ENCODE results near the gene ATP6V0D1.
"Not testable (repeated sequence)": the region's sequence is repeated elsewhere in the genome, so short reads cannot be mapped to it uniquely, and the experiment has no call there.

ATP6V0D1 gene

GRCh38 chr16:67415421-67415820 is 65.5 kb downstream of the ATP6V0D1 start:
- peak overlapping the region; percentile 61 for H3K4me3 Mint-ChIP-seq
- peaks cover 26% of the 10 kb centered on the region for H3K27me3 Mint-ChIP-seq (ENCODE audit: low read depth)
- H3K36me3 Mint-ChIP-seq (ENCODE audit: low read depth); H3K27ac Mint-ChIP-seq; H3K9me3 Mint-ChIP-seq; H3K4me1 Mint-ChIP-seq (ENCODE audit: low read depth); DNase-seq (ENCODE audit: low spot score): not testable (repeated sequence)

DNA sequence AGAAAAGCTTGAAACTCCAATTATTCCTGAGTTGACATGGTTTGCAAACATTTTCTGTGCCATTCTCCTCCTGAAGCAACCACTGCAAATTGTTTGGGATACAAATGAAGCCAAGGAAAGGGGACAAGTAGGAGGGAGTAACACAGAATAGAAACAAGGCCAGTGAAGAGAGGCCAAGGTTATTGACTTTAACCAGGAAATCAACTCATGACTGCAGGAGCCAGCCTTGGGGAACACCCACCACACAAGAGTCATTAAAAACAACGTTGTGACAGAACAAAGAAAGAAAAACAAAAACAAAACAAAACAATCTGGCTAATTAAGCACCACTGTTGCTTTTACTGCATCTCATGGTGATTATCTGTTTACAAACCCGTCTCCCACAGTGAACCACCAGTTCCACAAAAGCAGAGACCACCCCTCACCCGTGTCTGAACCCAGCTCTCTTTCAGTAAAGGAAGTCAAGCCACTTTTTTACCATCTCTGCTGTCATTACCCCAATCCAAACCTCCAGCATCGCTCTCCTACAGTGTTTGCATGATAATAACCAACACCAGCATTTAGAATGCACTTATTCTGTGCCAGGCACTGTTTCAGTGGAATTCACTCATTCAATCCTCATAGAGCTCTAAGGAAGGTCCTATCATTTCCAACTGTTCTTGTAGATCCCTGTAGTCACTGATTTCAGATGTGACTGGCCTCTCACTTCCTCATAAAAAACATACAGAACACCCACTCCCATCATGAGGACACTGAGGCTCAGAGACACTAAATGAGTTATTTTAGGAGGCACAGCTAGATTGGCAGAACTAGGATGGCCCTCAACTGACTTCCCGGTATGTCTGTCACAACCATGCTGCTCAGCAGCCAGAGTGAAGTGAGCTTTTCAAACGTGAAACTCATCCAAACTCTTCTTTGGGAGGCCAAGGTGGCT is 66.7 kb downstream of the ATP6V0D1 start:
- Mint-ChIP-seq H3K36me3 (ENCODE audit: low read depth) (no peaks in the 10 kb centered on the region), H3K27me3 (ENCODE audit: low read depth) (peaks cover 25% of the 10 kb centered on the region), H3K4me1 (ENCODE audit: low read depth) (peaks cover 7% of the 10 kb centered on the region), H3K27ac (no peak overlapping the region), H3K9me3 (no peaks in the 10 kb centered on the region), H3K4me3 (no peak overlapping the region)
- no peak for DNase-seq (ENCODE audit: low spot score)

DNA sequence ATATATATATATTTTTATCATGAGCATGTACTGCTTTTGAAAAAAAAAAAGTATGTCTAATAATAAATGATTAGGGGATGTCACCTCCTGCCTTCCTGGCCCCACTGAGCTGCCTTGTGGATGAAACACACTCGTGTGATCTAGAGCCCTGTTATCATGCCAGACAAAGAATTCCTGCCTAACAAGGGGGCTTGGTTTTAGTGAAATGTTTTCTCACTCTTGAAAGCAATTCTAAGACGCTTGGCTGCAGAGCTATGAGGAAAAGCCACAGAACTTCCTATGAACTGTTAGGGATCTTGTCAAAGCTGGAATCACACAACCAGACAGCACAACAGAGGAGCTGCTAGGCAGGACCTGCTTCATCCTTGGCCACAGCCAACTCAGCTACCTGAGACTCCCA is 68.7 kb downstream of the ATP6V0D1 start:
- no peaks in the 10 kb centered on the region for H3K9me3 Mint-ChIP-seq
- DNase-seq (ENCODE audit: low spot score): no peak
- no peak overlapping the region for H3K4me3 Mint-ChIP-seq
- H3K36me3 Mint-ChIP-seq (ENCODE audit: low read depth): no peaks in the 10 kb centered on the region
- H3K27me3 Mint-ChIP-seq (ENCODE audit: low read depth): peaks cover 16% of the 10 kb centered on the region
- peaks cover 7% of the 10 kb centered on the region for H3K4me1 Mint-ChIP-seq (ENCODE audit: low read depth)
- no peak overlapping the region for H3K27ac Mint-ChIP-seq

DNA sequence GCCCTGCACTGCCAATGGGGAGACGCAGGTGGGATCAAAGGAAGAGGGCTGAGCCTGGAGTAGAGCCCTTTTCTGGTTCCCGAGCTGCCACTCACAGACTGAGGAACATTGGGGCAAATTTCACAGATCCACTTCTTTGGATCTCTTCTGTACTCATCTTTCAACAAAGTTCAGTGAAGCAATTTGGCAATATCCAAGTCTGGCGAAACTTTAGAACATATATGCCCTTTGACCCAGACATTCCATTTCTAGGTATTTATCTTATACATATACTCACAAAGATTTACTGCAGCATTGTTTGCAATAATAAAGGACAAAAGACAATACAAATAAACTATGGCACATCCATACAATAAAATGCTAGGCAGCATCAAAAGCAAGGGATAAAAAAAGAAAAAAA is 69.6 kb downstream of the ATP6V0D1 start:
- Mint-ChIP-seq H3K9me3 (no peaks in the 10 kb centered on the region), H3K4me1 (ENCODE audit: low read depth) (peaks cover 4% of the 10 kb centered on the region), H3K27ac (no peak overlapping the region), H3K4me3 (no peak overlapping the region), H3K36me3 (ENCODE audit: low read depth) (no peaks in the 10 kb centered on the region), H3K27me3 (ENCODE audit: low read depth) (peaks cover 9% of the 10 kb centered on the region)
- DNase-seq (ENCODE audit: low spot score): no peak

- H3K4me1 Mint-ChIP-seq (ENCODE audit: low read depth): no peaks in the 10 kb centered on the region
- no peak overlapping the region for H3K27ac Mint-ChIP-seq
- H3K4me3 Mint-ChIP-seq: no peak overlapping the region
- no peak for DNase-seq (ENCODE audit: low spot score)
- H3K36me3 Mint-ChIP-seq (ENCODE audit: low read depth): no peaks in the 10 kb centered on the region
- peaks cover 8% of the 10 kb centered on the region for H3K27me3 Mint-ChIP-seq (ENCODE audit: low read depth)
- H3K9me3 Mint-ChIP-seq: no peaks in the 10 kb centered on the region
Observed at GRCh38 chr16:67409631-67410030, 71.3 kb downstream of the ATP6V0D1 start.

DNA sequence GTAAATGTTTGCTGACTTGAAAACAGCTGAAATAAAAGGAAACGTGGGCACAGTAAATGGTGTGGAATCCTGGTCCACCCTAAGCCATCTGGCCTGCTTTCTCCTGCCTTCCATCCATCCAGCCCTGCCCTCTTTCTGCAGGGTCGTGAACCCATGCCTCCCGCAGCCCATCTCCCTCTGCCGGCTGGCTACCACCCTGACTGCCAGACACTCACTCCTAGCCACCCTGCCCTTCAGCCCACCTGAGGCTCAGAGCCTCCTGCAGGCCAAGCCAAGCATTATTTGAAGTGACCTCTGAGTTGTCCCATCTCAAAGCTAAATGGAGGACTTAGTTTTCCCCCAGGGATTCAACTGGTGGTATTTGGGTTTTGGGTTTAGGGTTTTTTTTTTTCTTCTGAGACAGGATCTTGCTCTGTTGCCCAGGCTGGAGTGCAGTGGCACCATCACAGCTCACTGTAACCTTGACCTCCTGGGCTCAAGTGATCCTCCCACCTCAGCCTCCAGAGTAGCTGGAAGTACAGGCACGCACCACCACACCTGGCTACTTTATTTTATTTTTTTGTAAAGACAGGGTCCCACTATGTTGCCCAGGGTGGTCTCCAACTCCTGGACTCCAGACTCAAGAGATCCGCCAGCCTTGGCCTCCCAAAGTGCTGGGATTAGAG is 73.0 kb downstream of the ATP6V0D1 start:
- H3K4me3 Mint-ChIP-seq: no peak overlapping the region
- H3K9me3 Mint-ChIP-seq: no peaks in the 10 kb centered on the region
- no peaks in the 10 kb centered on the region for H3K36me3 Mint-ChIP-seq (ENCODE audit: low read depth)
- DNase-seq (ENCODE audit: low spot score): no peak
- H3K4me1 Mint-ChIP-seq (ENCODE audit: low read depth): peaks cover 2% of the 10 kb centered on the region
- H3K27ac Mint-ChIP-seq: no peak overlapping the region
- peaks cover 5% of the 10 kb centered on the region for H3K27me3 Mint-ChIP-seq (ENCODE audit: low read depth)

GRCh38 chr16:67407176-67407787 is 73.7 kb downstream of the ATP6V0D1 start:
- H3K4me1 Mint-ChIP-seq (ENCODE audit: low read depth): peaks cover 2% of the 10 kb centered on the region
- no peaks in the 10 kb centered on the region for H3K9me3 Mint-ChIP-seq
- H3K27ac Mint-ChIP-seq: no peak overlapping the region
- H3K27me3 Mint-ChIP-seq (ENCODE audit: low read depth): peaks cover 6% of the 10 kb centered on the region
- no peaks in the 10 kb centered on the region for H3K36me3 Mint-ChIP-seq (ENCODE audit: low read depth)
- no peak for DNase-seq (ENCODE audit: low spot score)
- no peak overlapping the region for H3K4me3 Mint-ChIP-seq

DNA sequence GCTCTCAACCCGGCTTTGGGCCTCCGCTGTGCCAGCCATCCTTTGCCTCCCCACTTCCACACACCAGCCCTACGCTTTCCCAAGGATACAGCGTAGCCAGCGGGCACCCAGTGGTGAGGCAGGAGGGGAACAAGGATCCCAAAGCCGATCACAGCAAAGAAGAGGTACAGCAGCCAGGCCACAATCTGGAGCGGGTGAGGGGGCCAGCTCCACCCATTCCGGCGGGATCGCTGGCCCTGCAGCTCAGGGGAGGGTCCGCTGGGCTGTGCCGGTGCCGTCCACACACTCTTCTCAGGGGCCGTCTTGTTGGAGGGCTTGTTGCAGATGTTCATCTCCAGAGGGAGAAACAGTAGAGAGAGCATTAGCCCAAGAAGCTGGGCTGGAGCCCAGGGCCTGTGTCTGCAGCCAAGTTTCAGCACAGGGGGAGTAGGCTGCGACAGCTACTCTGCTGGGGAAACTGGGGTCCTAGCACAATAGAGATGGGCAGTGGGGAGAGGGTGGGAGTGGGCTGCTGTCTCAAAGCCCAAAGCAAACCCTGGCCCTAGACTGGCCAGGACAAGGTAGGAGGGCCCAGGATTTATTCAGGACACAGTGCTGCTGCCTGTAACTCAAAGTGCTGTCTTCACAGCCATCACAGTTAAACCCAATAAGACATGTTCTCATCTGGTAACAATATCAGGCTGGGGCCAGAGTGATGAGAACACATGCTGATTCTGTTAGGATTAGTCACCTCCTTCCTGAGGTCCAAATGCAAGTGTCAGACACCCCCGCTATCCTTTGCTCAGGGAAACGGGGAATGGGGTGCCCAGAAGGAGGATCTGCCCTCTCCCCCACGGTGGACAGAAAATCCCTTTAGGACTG is 74.6 kb downstream of the ATP6V0D1 start:
- Mint-ChIP-seq H3K27me3 (ENCODE audit: low read depth) (peaks cover 12% of the 10 kb centered on the region), H3K36me3 (ENCODE audit: low read depth) (no peaks in the 10 kb centered on the region), H3K4me1 (ENCODE audit: low read depth) (peaks cover 2% of the 10 kb centered on the region), H3K9me3 (no peaks in the 10 kb centered on the region), H3K4me3 (no peak overlapping the region), H3K27ac (no peak overlapping the region)
- no peak for DNase-seq (ENCODE audit: low spot score)

- no peaks in the 10 kb centered on the region for H3K9me3 Mint-ChIP-seq
- peaks cover 12% of the 10 kb centered on the region for H3K27me3 Mint-ChIP-seq (ENCODE audit: low read depth)
- H3K27ac Mint-ChIP-seq: no peak overlapping the region
- no peaks in the 10 kb centered on the region for H3K36me3 Mint-ChIP-seq (ENCODE audit: low read depth)
- no peak for DNase-seq (ENCODE audit: low spot score)
- no peak overlapping the region for H3K4me3 Mint-ChIP-seq
- H3K4me1 Mint-ChIP-seq (ENCODE audit: low read depth): peaks cover 2% of the 10 kb centered on the region
Observed at GRCh38 chr16:67405336-67405735, 75.6 kb downstream of the ATP6V0D1 start.

DNA sequence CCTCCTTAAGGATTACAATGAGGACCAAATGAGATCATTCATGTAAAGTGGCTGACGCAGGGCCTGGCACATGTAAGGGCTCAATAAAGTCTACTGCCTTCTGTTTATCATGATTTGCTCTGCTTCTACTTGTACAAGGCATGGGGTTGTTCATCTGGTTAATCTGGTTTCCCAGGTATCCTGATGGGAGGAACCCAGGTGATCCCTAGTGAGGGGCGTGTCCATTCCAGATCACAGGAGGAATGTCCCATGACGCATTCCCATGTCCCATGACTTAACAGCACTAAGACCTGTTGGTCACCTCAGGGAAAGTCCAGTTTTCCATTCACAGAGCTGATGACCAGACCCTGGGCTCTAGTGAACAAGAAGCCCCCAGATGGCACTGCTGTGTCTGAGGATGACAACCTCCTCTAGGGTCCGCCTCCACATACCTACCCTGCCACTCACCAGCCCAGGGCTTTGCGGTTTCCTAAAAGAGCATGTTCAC is 76.2 kb downstream of the ATP6V0D1 start:
- H3K27me3 Mint-ChIP-seq (ENCODE audit: low read depth): peaks cover 12% of the 10 kb centered on the region
- no peak overlapping the region for H3K27ac Mint-ChIP-seq
- H3K9me3 Mint-ChIP-seq: no peaks in the 10 kb centered on the region
- H3K36me3 Mint-ChIP-seq (ENCODE audit: low read depth): no peaks in the 10 kb centered on the region
- H3K4me1 Mint-ChIP-seq (ENCODE audit: low read depth): peaks cover 2% of the 10 kb centered on the region
- no peak overlapping the region for H3K4me3 Mint-ChIP-seq
- DNase-seq (ENCODE audit: low spot score): no peak

- peaks cover 9% of the 10 kb centered on the region for H3K27me3 Mint-ChIP-seq (ENCODE audit: low read depth)
- H3K4me1 Mint-ChIP-seq (ENCODE audit: low read depth): peaks cover 2% of the 10 kb centered on the region
- no peak for DNase-seq (ENCODE audit: low spot score)
- H3K4me3 Mint-ChIP-seq: no peak overlapping the region
- peak overlapping the region; percentile 26 for H3K27ac Mint-ChIP-seq
- no peaks in the 10 kb centered on the region for H3K36me3 Mint-ChIP-seq (ENCODE audit: low read depth)
- H3K9me3 Mint-ChIP-seq: no peaks in the 10 kb centered on the region
Observed at GRCh38 chr16:67403976-67404555, 76.9 kb downstream of the ATP6V0D1 start.

GRCh38 chr16:67400901-67401300 is 80.1 kb downstream of the ATP6V0D1 start:
- no peak for DNase-seq (ENCODE audit: low spot score)
- Mint-ChIP-seq H3K4me1 (ENCODE audit: low read depth) (peaks cover 2% of the 10 kb centered on the region), H3K9me3 (no peaks in the 10 kb centered on the region), H3K27me3 (ENCODE audit: low read depth) (peaks cover 14% of the 10 kb centered on the region), H3K27ac (no peak overlapping the region), H3K4me3 (no peak overlapping the region), H3K36me3 (ENCODE audit: low read depth) (no peaks in the 10 kb centered on the region)

Measured in T-helper 2 cell treated with Interferon-gamma antibody and Interleukin-4, amounts not matched to agents 5 μg/mL and 100 μg/mL, for 36 hours (primary cell).